Colonic mucosa (tissue), 4 donors: ENCODE data around the gene GAK. TPM values are rescaled to one million over a fixed set of nuclear protein-coding genes. Genes with fewer than 3 reads are reported as not detected.

Experiments
- DNase-seq: peaks from one replicate; pipeline ENCODE4 v3.0.0-alpha.2; 2020
- H3K27ac ChIP-seq: fragments of 200-600 bp; one replicate; pipeline ENCODE4 v1.8.0; 2021
- H3K27me3 ChIP-seq: fragments of 200-600 bp; one replicate; pipeline ENCODE4 v1.8.0; 2021
- H3K36me3 ChIP-seq: fragments of 200-600 bp; one replicate; pipeline ENCODE4 v1.8.0; 2021
- H3K4me1 ChIP-seq: fragments of 200-600 bp; one replicate; pipeline ENCODE4 v1.8.0; 2021; ENCODE audit warnings: mild to moderate bottlenecking
- H3K4me3 ChIP-seq: fragments of 200-600 bp; one replicate; pipeline ENCODE4 v1.8.0; 2021
- H3K9ac ChIP-seq, 2 donors: one replicate each; pipeline ENCODE4 v1.7.0; 2013; ENCODE audit warnings: control low read depth in 2 of 2, low read depth in 2 of 2, low read length in 2 of 2
- H3K9me3 ChIP-seq: fragments of 200-600 bp; one replicate; pipeline ENCODE4 v1.8.0; 2021
- CTCF ChIP-seq: fragments of 200-600 bp; IDR thresholded peaks from one replicate; pipeline ENCODE4 v1.8.0; 2022; ENCODE audit warnings: antibody characterized with exemption, mild to moderate bottlenecking
- intact Hi-C: fragments of 100-400 bp; cut with DNase I; formaldehyde crosslinking; loops from one replicate; pipeline ENCODE4 v1.14.1; 2022
- total RNA-seq, 2 donors: library from RNA; stranded (reverse); fragmentation: NEBNext Ultra II Directional in 1 of 2; extraction: Animal tissue kit (Norgen Biotek cat#: 25700) in 1 of 2; gene quantifications; one replicate each; pipeline ENCODE4 v1.2.1, GENCODE V29; 2021
- donor health status: healthy.
- donor health status: DM: no; HTN: no; CAD: no.
- donor health status: DM: no; HTN: no; CAD: no.

Gene GAK
- total RNA-seq, 2 donors from 2014 or later: 198 to 266 TPM

GRCh38 chr4:889516-889915, 42.6 kb downstream of the GAK start:
- Histone ChIP-seq H3K9ac (no peak overlapping the region), H3K27ac (no peak overlapping the region), H3K36me3 (no peaks in the 10 kb centered on the region), H3K4me1 (no peaks in the 10 kb centered on the region), H3K9me3 (no peaks in the 10 kb centered on the region), H3K27me3 (no peaks in the 10 kb centered on the region), H3K4me3 (no peak overlapping the region)
- TF ChIP-seq CTCF: no peak
- intact Hi-C loops: no loop called here
- no peak for DNase-seq

DNA sequence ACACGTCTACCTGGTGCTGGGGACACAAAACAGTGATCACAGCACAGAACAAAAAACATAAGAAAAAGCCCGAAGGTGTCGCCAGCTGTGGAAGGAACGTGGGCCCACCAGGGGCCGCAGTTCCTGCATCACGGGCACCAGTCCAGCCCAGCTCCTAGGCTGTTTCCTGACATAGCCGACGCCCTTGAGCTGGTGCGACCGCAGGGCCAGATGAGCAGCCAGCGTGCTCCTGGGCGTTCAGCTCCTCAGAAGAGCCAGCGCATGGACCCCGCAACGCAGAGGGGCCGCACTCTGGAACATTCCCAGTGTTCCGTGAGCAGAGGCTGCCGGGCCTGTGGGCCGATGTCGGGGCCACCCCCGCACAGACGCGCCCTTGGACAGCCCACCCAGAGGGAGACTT, 44.1 kb downstream of the GAK start:
- no peak overlapping the region for H3K27ac ChIP-seq
- intact Hi-C loops: no loop called here
- no peaks in the 10 kb centered on the region for H3K9me3 ChIP-seq
- DNase-seq: no peak
- no peak overlapping the region for H3K4me3 ChIP-seq
- no peaks in the 10 kb centered on the region for H3K27me3 ChIP-seq
- H3K4me1 ChIP-seq: no peaks in the 10 kb centered on the region
- no peak for TF ChIP-seq CTCF
- H3K36me3 ChIP-seq: peaks cover 7% of the 10 kb centered on the region
- no peak overlapping the region for H3K9ac ChIP-seq

DNA sequence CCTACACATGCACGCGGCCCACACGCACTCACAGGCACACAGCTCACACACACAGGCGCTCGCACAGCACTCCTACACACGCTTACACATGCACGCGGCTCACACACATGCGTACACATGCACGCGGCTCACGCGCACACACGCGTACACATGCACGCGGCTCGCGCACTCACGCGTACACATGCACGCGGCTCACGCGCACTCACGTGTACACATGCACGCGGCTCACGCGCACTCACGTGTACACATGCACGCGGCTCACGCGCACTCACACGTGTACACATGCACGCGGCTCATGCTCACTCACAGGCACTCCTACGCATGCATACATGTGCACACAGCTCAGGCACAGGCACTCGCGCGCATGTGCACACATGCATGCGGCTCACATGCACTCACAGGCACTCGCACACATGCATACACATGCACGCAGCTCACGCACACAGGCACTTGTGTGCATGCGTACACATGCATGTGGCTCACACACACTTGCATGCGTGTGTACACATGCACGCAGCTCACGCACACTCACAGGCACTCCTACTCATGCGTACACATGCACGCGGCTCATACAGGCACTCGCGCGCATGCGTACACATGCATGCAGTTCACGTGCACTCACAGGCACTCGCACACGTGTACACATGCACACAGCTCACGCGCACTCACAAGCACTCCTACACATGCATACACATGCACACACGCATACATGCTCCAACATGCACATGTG, 44.9 kb downstream of the GAK start:
- H3K9me3 ChIP-seq: no peaks in the 10 kb centered on the region
- TF ChIP-seq CTCF: no peak
- no peak overlapping the region for H3K27ac ChIP-seq
- H3K4me3 ChIP-seq: no peak overlapping the region
- H3K9ac ChIP-seq: no peak overlapping the region
- H3K36me3 ChIP-seq: peaks cover 13% of the 10 kb centered on the region
- DNase-seq: no peak
- H3K27me3 ChIP-seq: no peaks in the 10 kb centered on the region
- no peaks in the 10 kb centered on the region for H3K4me1 ChIP-seq
- intact Hi-C loops: no loop called here

DNA sequence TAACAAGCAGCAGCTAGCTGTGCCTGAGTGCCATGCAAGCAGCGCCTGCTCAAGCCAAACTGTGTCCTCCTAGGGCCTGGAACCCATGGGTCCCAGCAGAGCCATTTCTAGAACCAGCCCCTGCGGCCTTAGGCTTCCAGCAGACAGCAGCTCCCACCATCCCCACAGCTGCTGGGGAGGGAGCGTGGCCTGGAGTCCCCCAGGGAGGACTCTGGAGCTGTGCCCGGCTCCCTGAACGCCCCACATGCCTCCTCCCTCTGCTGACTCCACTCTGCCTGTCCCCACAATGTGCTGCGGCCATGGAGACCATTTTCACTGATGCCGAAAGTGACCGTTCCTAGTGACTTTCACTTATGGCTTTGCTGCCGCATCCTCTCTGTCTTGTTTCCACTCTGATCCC, 45.9 kb downstream of the GAK start:
- Histone ChIP-seq H3K4me3 (no peak overlapping the region), H3K27me3 (no peaks in the 10 kb centered on the region), H3K27ac (no peak overlapping the region), H3K9me3 (no peaks in the 10 kb centered on the region), H3K9ac (no peak overlapping the region), H3K36me3 (peaks cover 13% of the 10 kb centered on the region), H3K4me1 (no peaks in the 10 kb centered on the region)
- TF ChIP-seq CTCF: no peak
- DNase-seq: no peak
- intact Hi-C loops: no loop called here

- TF ChIP-seq CTCF: no peak
- Histone ChIP-seq H3K9ac (no peak overlapping the region), H3K4me1 (no peaks in the 10 kb centered on the region), H3K36me3 (peaks cover 13% of the 10 kb centered on the region), H3K4me3 (no peak overlapping the region), H3K27ac (no peak overlapping the region), H3K27me3 (no peaks in the 10 kb centered on the region), H3K9me3 (no peaks in the 10 kb centered on the region)
- intact Hi-C loops: no loop called here
- no peak for DNase-seq
Observed at GRCh38 chr4:885353-885752, 46.8 kb downstream of the GAK start.
